HG03460 (cell line): ENCODE results near the gene NUP153.

Source experiments
- ATAC-seq: cut with Tn5 transposase; IDR thresholded peaks from one replicate; pipeline ENCODE4 v1.9.1; 2021; ENCODE audit not compliant: unreplicated experiment

NUP153 gene

GRCh38 chr6:17574866-17575560 lies 131.7 kb downstream of the NUP153 start:
- ATAC-seq: no peak

DNA sequence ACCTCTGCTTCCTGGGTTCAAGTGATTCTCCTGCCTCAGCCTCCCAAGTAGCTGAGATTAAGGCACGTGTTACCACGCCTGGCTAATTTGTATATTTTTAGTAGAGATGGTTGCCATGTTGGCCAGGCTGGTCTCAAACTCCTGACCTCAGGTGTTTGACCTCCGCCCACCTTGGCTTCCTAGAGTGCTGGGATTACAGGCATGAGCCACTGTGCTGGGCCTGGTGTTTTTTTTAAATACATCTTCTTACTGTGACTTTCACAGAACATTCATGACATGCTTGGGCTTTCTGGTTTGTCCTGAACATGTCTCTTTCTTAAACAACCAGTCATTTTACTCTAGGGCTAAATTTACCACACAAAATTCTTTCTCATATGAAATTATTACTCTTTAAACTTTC lies 141.3 kb downstream of the NUP153 start:
- no peak for ATAC-seq
